Left ventricle myocardium inferior (tissue), 1 donor: ENCODE data around the gene TMEM150B. TPM values are rescaled to one million over a fixed set of nuclear protein-coding genes. Genes with fewer than 3 reads are reported as not detected.

Experiments
- DNase-seq: peaks from one replicate; pipeline ENCODE4 v3.0.0-alpha.2; 2020
- H3K27ac ChIP-seq: fragments of 200-600 bp; replicated peaks from 2 replicates; pipeline ENCODE4 v1.8.0; 2021
- H3K27me3 ChIP-seq: fragments of 200-600 bp; 2 replicates; pipeline ENCODE4 v1.8.0; 2021; ENCODE audit warnings: low read depth
- H3K36me3 ChIP-seq: fragments of 200-600 bp; 2 replicates; pipeline ENCODE4 v1.8.0; 2021
- H3K4me1 ChIP-seq: fragments of 200-600 bp; 2 replicates; pipeline ENCODE4 v1.8.0; 2021
- H3K4me3 ChIP-seq: fragments of 200-600 bp; 2 replicates; pipeline ENCODE4 v1.8.0; 2021; ENCODE audit warnings: mild to moderate bottlenecking, moderate library complexity
- H3K9me3 ChIP-seq: fragments of 200-600 bp; replicated peaks from 2 replicates; pipeline ENCODE4 v1.8.0; 2021
- CTCF ChIP-seq: fragments of 200-600 bp; IDR thresholded peaks from 2 replicates; pipeline ENCODE4 v1.8.0; 2021; ENCODE audit warnings: antibody characterized with exemption, mild to moderate bottlenecking, borderline replicate concordance
- intact Hi-C: fragments of 100-400 bp; cut with micrococcal nuclease; formaldehyde crosslinking; loops from one replicate; pipeline ENCODE4 v1.11.0; 2022
- total RNA-seq: library from RNA; stranded (reverse); fragmentation: NEBNext Ultra II Directional; extraction: Animal tissue kit (Norgen Biotek cat#: 25700); gene quantifications from one replicate; pipeline ENCODE4 v1.2.1, GENCODE V29; 2021
- donor health status: DM: no; HTN: yes; CAD: no; lungs with severe emphysema.

TMEM150B gene
- total RNA-seq, 1 donor from 2014 or later = 2.0 TPM

- no peaks in the 10 kb centered on the region for H3K27me3 ChIP-seq
- peaks cover 27% of the 10 kb centered on the region for H3K36me3 ChIP-seq
- no peak overlapping the region for H3K4me3 ChIP-seq
- TF ChIP-seq CTCF = no peak
- H3K27ac ChIP-seq = no peak overlapping the region
- H3K9me3 ChIP-seq = no peaks in the 10 kb centered on the region
- H3K4me1 ChIP-seq = no peaks in the 10 kb centered on the region
- no peak for DNase-seq
- intact Hi-C loops = no loop called here
Observed at GRCh38 chr19:55265723-55266386, 59.3 kb downstream of the TMEM150B start.

DNA sequence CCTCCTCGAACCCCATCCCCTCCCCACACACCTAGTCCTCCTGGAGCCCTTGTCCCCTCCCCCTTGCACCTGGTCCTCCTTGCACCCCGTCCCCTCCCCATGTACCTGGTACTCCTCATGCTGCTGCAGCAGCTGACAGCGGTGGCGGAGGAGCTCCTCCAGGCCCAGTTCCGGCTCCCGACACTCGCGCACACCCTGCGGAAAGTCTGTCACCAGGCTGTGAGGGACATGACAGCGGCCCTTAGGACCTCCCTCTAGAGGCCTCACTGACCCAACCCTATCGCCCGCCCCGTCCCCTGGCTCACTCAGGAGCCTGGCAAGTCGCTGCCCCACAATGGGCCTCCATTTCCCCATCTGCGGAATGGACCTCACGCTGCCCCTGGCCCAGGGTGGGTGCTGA, 60.0 kb downstream of the TMEM150B start:
- Histone ChIP-seq H3K4me1 (peaks cover 2% of the 10 kb centered on the region), H3K4me3 (no peak overlapping the region), H3K27me3 (no peaks in the 10 kb centered on the region), H3K27ac (no peak overlapping the region), H3K36me3 (peaks cover 24% of the 10 kb centered on the region), H3K9me3 (no peaks in the 10 kb centered on the region)
- no peak for TF ChIP-seq CTCF
- intact Hi-C loops = no loop called here
- DNase-seq = no peak

GRCh38 chr19:55264531-55264930, 60.6 kb downstream of the TMEM150B start:
- intact Hi-C loops = no loop called here

More at GRCh38 chr19:55264531-55264930, 60.6 kb downstream of the TMEM150B start:
- Histone ChIP-seq H3K9me3 (no peaks in the 10 kb centered on the region), H3K36me3 (peaks cover 18% of the 10 kb centered on the region), H3K27ac (no peak overlapping the region), H3K27me3 (no peaks in the 10 kb centered on the region), H3K4me1 (peaks cover 9% of the 10 kb centered on the region), H3K4me3 (no peak overlapping the region)
- DNase-seq = no peak
- TF ChIP-seq CTCF = no peak

Other genes with a start within 250 kb of the TMEM150B start
- 0.88 TPM for gene EPS8L1, start 249.5 kb downstream of the TMEM150B start, total RNA-seq
- 228 TPM for gene PPP1R12C, start 207.7 kb downstream of the TMEM150B start, total RNA-seq
- 140 TPM for gene TNNT1, start 176.1 kb downstream of the TMEM150B start, total RNA-seq
- 7,701 TPM for gene TNNI3, start 167.6 kb downstream of the TMEM150B start, total RNA-seq
- 1.8 TPM for gene DNAAF3, start 158.7 kb downstream of the TMEM150B start, total RNA-seq
- not detected for gene SYT5, start 145.1 kb downstream of the TMEM150B start, total RNA-seq
- gene PTPRH, start 115.8 kb downstream of the TMEM150B start, total RNA-seq = 1.1 TPM
- gene TMEM86B, start 96.6 kb downstream of the TMEM150B start, total RNA-seq = 2.1 TPM
- gene PPP6R1, start 66.3 kb downstream of the TMEM150B start, total RNA-seq = 39.8 TPM
- 29.0 TPM for gene HSPBP1, start 45.2 kb downstream of the TMEM150B start, total RNA-seq
- 3.0 TPM for gene BRSK1, start 41.3 kb downstream of the TMEM150B start, total RNA-seq
- gene KMT5C, start 14.5 kb upstream of the TMEM150B start, total RNA-seq = 5.1 TPM
- gene COX6B2, start 29.4 kb upstream of the TMEM150B start, total RNA-seq = not detected
- gene GARIN5B, start 37.9 kb upstream of the TMEM150B start, total RNA-seq = not detected
- gene IL11, start 45.1 kb upstream of the TMEM150B start, total RNA-seq = not detected
- gene TMEM190, start 51.5 kb upstream of the TMEM150B start, total RNA-seq = not detected
- gene TMEM238, start 59.0 kb upstream of the TMEM150B start, total RNA-seq = 0.69 TPM
- 559 TPM for gene RPL28, start 60.6 kb upstream of the TMEM150B start, total RNA-seq
- gene UBE2S, start 82.4 kb upstream of the TMEM150B start, total RNA-seq = 33.2 TPM
- not detected for gene SHISA7, start 118.0 kb upstream of the TMEM150B start, total RNA-seq
- gene ISOC2, start 136.3 kb upstream of the TMEM150B start, total RNA-seq = 52.6 TPM
- not detected for gene C19orf85, start 139.4 kb upstream of the TMEM150B start, total RNA-seq
- 5.4 TPM for gene ZNF628, start 151.3 kb upstream of the TMEM150B start, total RNA-seq
- 5.2 TPM for gene NAT14, start 159.8 kb upstream of the TMEM150B start, total RNA-seq
- gene SSC5D, start 163.1 kb upstream of the TMEM150B start, total RNA-seq = 3.7 TPM
- 6.5 TPM for gene SBK2, start 211.8 kb upstream of the TMEM150B start, total RNA-seq
- 21.1 TPM for gene SBK3, start 220.2 kb upstream of the TMEM150B start, total RNA-seq